Glutamatergic neuron (in vitro differentiated cells): Measurements from ENCODE around the gene SGTB. TPM values are rescaled to one million over a fixed set of nuclear protein-coding genes. Genes with fewer than 3 reads are reported as not detected.

Source experiments
- DNase-seq: peaks from one replicate; pipeline ENCODE4 v3.0.0; 2022
- H3K27ac Mint-ChIP-seq: one replicate; pipeline ENCODE4 v1.8.0; 2020; ENCODE audit warnings: mild to moderate bottlenecking, mixed read lengths, inconsistent platforms; ENCODE audit not compliant: unreplicated experiment
- H3K27me3 Mint-ChIP-seq: one replicate; pipeline ENCODE4 v1.8.0; 2020; ENCODE audit warnings: mild to moderate bottlenecking, moderate library complexity, mixed read lengths, inconsistent platforms; ENCODE audit not compliant: unreplicated experiment
- H3K36me3 Mint-ChIP-seq: one replicate; pipeline ENCODE4 v1.8.0; 2020; ENCODE audit warnings: mild to moderate bottlenecking, mixed read lengths, inconsistent platforms; ENCODE audit not compliant: unreplicated experiment
- H3K4me1 Mint-ChIP-seq: one replicate; pipeline ENCODE4 v1.8.0; 2020; ENCODE audit warnings: mild to moderate bottlenecking, low read depth, mixed read lengths, inconsistent platforms; ENCODE audit not compliant: unreplicated experiment
- H3K4me3 Mint-ChIP-seq: one replicate; pipeline ENCODE4 v1.8.0; 2020; ENCODE audit warnings: mild to moderate bottlenecking, mixed read lengths, inconsistent platforms; ENCODE audit not compliant: unreplicated experiment
- H3K9me3 Mint-ChIP-seq: one replicate; pipeline ENCODE4 v1.8.0; 2020; ENCODE audit warnings: mild to moderate bottlenecking, moderate library complexity, mixed read lengths, inconsistent platforms; ENCODE audit not compliant: unreplicated experiment
- long read RNA-seq: library from polyadenylated mRNA; unstranded; transcript quantifications from one replicate; pipeline ENCODE4 v2.0.0, GENCODE V29; 2020; ENCODE audit not compliant: unreplicated experiment
- total RNA-seq: library from RNA; stranded (reverse); fragmentation: NEBNext Ultra II Directional; extraction: Animal tissue kit (Norgen Biotek cat#: 25700); gene quantifications from one replicate; pipeline ENCODE4 v1.2.1, GENCODE V29; 2021; ENCODE audit not compliant: unreplicated experiment
- TF ChIP-seq, protein P1 (sequence below): fragments of 200-600 bp; sonication (generic); IDR thresholded peaks from one replicate; pipeline ENCODE4 v1.5.0; 2021; ENCODE audit not compliant: partially characterized antibody, unreplicated experiment

Gene SGTB
- total RNA-seq, result 33.2 TPM
- long read RNA-seq, full-length matches to known transcripts, result 4 of 6 reads
- long read RNA-seq, partial matches to known transcripts, result 1 of 6 reads
- long read RNA-seq, other reads (novel, unspliced or antisense), result 1 of 6 reads

- peak; percentile 95 for DNase-seq
- Mint-ChIP-seq H3K9me3 (peaks cover 16% of the 10 kb centered on the region), H3K27me3 (peaks cover 5% of the 10 kb centered on the region), H3K4me1 (peaks cover 15% of the 10 kb centered on the region), H3K4me3 (peak within 1 kb of the TSS; percentile 100), H3K36me3 (peaks cover 7% of the 10 kb centered on the region), H3K27ac (peak within 1 kb of the TSS; percentile 100)
- TF ChIP-seq, protein P1, sequence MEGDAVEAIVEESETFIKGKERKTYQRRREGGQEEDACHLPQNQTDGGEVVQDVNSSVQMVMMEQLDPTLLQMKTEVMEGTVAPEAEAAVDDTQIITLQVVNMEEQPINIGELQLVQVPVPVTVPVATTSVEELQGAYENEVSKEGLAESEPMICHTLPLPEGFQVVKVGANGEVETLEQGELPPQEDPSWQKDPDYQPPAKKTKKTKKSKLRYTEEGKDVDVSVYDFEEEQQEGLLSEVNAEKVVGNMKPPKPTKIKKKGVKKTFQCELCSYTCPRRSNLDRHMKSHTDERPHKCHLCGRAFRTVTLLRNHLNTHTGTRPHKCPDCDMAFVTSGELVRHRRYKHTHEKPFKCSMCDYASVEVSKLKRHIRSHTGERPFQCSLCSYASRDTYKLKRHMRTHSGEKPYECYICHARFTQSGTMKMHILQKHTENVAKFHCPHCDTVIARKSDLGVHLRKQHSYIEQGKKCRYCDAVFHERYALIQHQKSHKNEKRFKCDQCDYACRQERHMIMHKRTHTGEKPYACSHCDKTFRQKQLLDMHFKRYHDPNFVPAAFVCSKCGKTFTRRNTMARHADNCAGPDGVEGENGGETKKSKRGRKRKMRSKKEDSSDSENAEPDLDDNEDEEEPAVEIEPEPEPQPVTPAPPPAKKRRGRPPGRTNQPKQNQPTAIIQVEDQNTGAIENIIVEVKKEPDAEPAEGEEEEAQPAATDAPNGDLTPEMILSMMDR, result no peak
Measured at GRCh38 chr5:65721720-65722574, at the start of gene SGTB, which contains the start of gene NLN. Gene SGTB, minus strand, starts transcription at chr5:65722109. Its CDS starts 1,302 bp downstream, at chr5:65720807. Gene NLN, plus strand, starts transcription at chr5:65722205. Its CDS starts 169 bp downstream, at chr5:65722374.

- no peak overlapping the region for H3K27ac Mint-ChIP-seq
- no peak for DNase-seq
- H3K4me1 Mint-ChIP-seq, result no peaks in the 10 kb centered on the region
- peaks cover 20% of the 10 kb centered on the region for H3K36me3 Mint-ChIP-seq
- TF ChIP-seq, protein P1, result no peak
- no peak overlapping the region for H3K4me3 Mint-ChIP-seq
- H3K27me3 Mint-ChIP-seq, result peaks cover 5% of the 10 kb centered on the region
- H3K9me3 Mint-ChIP-seq, result peaks cover 3% of the 10 kb centered on the region
Measured at GRCh38 chr5:65771266-65771665, 49.4 kb upstream of the SGTB start.

- Mint-ChIP-seq H3K4me3 (no peak overlapping the region), H3K9me3 (peaks cover 3% of the 10 kb centered on the region), H3K4me1 (no peaks in the 10 kb centered on the region), H3K36me3 (peaks cover 24% of the 10 kb centered on the region), H3K27me3 (peaks cover 3% of the 10 kb centered on the region), H3K27ac (no peak overlapping the region)
- DNase-seq, result no peak
- TF ChIP-seq, protein P1, result no peak
Measured at GRCh38 chr5:65769539-65769938, 47.6 kb upstream of the SGTB start.

DNA sequence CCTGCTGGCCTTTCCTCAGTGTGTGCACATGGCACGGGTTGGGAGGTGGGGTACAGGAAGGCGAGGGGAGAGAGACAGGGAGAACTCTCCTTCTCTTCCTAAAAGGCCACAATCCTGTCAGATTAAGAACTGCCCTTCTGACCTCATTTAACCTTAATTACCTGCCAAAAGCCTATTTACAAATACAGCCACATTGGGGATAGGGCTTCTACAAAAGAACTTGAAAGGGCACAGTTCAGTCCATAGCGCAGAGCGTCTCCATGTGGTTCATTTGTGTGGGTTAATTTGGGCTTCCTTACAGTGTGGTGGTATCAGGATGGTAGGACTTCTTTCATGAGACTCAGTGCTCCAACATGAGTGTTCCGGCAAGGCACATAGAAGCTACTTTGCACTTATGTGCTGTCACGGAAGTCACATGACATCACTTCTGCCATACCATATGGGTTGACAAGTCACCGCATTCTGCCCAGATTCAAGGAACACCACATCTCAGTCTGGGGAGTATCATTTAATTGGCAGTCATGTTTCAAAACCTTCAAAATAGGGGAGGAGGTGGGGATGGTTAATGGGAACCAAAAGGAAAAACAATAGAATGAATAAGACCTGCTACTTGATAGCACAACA lies 46.9 kb upstream of the SGTB start:
- H3K9me3 Mint-ChIP-seq, result peaks cover 3% of the 10 kb centered on the region
- H3K27me3 Mint-ChIP-seq, result peaks cover 3% of the 10 kb centered on the region
- H3K4me3 Mint-ChIP-seq, result no peak overlapping the region
- H3K4me1 Mint-ChIP-seq, result no peaks in the 10 kb centered on the region
- DNase-seq, result no peak
- no peak overlapping the region for H3K27ac Mint-ChIP-seq
- H3K36me3 Mint-ChIP-seq, result peaks cover 24% of the 10 kb centered on the region
- TF ChIP-seq, protein P1, result no peak
